ENCODE measurements around the gene HECTD4.
"Not testable (repeated sequence)": the region's sequence is repeated elsewhere in the genome, so short reads cannot be mapped to it uniquely, and the experiment has no call there.

The HECTD4 gene

DNA sequence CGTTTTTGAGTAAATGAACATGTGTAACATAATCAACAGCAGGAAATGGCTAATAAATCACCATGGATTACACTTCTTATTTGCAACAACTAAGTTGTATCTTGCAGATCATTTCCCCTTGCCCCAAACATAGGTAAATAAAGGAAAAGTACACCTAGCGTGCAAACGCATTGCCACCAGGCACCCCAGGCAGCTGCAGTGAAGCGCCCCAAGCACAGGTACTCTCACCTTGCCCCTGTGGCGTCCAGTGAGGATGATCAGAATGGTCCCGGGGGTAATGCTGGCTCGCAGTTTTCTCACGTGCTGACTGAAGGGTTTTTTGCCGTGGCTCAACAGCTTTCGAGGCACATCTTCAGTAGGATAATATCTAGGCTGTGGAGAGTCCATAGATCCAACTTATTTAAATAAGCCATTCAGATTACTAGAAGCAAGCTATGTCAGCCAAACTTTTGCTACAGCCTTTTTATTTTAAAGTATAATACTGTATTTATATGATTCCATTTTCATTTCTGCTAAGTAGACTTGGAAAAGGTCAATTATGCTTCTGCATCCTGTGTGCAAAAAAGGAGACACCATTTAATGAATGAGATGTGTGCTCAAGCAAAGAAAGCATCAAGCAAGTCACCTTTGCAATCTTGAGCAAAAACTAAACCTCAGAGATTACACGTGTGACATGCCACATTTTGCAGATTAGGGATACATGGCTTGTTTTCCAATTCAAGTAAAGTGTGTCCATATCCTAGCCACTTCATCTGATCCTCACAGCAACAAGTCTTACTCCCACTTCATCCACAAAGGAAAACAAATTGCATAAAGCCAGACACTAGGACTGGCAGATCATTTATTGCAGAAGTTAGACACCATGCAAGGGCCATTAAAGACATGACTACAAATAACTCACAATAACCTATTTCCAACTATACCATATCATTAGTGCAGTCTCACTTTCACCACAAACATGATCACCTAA is 24.6 kb upstream of the HECTD4 start:
- DNase-seq (ENCODE audit: low spot score), result no peak

DNA sequence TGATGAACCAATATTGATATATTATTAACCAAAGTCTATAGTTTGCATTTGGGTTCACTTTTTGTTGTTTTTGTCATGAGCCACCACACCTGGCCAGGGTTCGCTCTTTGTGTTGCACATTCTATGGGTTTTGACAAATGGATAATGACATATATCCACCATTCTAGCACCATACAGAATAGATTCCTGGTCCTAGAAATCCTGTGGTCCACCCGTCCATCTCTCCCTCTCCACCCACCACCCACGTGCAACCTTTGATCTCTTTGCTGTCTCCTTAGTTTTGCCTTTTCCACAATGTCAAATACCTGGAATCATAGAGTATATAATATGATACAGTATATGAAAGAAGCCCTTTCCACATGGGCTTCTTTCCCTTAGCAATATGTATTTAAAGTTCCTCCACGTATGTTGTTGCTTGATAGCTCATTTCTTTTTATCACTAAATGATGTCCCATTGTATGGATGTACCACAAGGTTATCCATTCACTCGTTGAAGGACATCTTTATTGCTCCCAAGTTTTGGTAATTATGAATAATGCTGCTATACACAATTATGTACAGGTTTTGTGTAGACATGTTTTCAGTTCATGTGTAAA is 19.8 kb upstream of the HECTD4 start:
- no peak for DNase-seq (ENCODE audit: low spot score)

DNA sequence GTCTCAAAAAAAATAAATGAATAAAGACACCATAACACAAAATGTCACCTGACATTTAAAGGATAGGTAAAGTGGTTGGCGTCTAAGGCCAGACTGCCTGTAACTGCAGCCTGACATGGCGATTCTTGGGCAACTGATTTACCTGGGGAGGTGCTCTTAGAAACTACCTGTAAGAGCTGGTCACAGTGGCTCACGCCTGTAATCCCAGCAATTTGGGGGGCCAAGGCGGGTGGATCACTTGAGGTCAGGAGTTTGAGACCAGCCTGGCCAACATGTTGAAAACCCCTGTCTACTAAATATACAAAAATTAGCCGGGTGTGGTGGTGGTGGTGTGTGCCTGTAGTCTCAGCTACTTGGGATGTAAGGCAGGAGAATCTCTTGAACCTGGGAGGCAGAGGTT is 18.8 kb upstream of the HECTD4 start:
- no peak for DNase-seq (ENCODE audit: low spot score)

DNA sequence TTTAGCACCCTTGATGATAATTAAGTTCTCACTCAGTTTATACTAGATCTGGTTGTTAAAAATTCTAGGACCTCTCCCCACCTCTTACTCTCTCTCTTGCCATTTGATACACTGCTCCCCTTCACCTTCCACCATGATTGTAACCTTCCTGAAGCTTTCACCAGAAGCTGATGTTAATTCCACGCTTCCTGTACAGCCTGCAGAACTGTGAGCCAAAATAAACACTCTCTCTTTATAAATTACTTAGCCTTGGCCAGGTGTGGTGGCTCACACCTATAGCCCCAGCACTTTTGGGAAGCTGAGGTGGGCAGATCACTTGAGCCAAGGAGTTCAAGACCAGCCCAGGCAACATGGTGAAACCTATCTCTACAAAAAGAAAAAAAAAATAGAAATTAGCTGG is 11.1 kb upstream of the HECTD4 start:
- no peak for DNase-seq (ENCODE audit: low spot score)

DNA sequence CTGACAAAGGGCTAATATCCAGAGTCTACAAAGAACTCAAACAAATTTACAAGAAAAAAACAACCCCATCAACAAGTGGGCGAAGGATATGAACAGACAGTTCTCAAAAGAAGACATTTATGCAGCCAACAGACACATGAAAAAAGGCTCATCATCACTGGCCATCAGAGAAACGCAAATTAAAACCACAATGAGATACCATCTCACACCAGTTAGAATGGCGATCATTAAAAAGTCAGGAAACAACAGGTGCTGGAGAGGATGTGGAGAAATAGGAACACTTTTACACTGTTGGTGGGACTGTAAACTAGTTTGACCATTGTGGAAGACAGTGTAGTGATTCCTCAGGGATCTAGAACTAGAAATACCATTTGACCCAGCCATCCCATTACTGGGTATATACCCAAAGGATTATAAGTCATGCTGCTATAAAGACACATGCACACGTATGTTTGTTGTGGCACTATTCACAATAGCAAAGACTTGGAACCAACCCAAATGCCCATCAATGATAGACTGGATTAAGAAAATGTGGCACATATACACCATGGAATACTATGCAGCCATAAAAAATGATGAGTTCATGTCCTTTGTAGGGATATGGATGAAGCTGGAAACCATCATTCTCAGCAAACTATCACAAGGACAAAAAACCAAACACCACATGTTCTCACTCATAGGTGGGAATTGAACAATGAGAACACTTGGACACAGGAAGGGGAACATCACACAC is 7.9 kb upstream of the HECTD4 start:
- DNase-seq (ENCODE audit: low spot score), result not testable (repeated sequence)

DNA sequence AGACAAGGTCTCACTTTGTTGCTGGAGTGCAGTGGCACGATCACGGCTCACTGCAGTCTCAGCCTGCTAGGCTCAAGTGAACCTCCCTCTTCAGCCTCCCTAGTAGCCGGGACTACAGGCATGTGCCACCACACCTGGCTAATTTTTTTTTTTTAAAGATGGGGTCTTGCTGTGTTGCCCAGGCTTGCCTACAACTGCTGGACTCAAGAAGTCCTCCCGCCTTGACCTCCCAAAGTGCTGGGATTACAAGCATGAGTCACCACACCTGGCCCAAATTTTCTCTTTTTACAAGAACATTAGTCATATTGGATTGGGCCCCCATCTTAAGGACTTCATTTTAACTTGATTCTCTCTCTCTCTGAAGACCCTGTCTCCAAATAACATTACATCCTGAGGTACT is 7.0 kb upstream of the HECTD4 start:
- DNase-seq (ENCODE audit: low spot score), result no peak

DNA sequence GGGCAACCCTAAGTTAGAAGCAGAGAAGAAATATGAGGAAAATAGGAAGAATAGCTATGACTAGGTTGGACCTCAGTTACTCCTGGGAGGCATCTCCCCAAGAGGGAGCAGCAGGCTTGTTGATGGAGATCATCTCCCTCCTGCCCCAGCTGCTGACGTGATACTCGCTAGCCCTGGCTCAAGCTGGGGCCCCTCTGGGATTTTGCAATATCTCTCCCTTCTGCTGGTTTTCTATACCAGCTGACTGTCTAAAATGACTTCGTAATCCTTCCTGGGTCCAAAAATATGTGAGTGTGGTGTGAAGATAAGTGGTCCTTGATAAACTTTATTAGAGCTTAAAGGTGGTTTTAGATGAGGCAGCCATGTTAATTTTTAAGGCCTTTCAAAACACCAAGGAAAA is 4.5 kb upstream of the HECTD4 start:
- DNase-seq (ENCODE audit: low spot score), result peak; percentile 22

DNA sequence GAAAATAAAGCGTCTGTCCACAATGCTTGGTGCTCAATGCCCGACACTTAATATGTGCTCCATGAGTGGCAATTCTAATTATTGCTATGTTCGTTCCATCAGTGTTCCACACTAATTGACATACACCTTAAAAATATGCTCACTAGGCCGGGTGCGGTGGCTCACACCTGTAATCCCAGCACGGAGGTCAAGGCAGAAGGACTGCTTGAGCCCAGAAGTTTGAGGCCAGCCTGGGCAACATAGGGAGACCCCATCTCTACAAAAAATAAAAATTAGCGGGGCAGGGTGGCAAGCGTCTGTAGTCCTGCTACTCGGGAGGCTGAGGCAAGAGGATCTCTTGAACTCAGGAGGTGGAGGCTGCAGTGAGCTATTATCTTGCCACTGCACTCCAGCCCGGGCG is 635 bp upstream of the HECTD4 start:
- DNase-seq (ENCODE audit: low spot score), result no peak

DNA sequence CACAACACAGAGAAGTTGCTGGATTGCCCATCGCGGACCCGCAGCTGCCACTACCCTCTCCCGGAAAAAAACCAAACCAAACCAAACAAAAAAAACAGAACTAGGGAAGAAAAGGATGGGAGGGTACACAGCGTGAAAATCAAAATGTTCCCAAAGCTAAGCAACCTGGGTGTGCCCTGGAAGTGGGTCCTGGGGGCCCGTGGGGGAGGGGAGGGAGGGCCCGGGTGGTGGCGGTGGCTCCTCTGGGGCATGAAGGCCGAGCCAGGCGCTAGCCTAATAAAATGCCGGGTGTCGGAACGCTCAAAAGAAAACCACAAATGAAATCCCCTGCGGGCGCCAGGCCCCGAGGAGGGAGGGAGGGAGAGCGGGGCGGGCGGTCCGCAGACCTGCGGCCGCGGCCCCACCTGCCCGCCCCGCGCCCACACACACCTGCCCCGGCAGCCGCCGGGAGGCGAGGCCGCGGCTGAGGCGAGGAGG is 787 bp downstream of the HECTD4 start:
- DNase-seq (ENCODE audit: low spot score), result peak; percentile 49

DNA sequence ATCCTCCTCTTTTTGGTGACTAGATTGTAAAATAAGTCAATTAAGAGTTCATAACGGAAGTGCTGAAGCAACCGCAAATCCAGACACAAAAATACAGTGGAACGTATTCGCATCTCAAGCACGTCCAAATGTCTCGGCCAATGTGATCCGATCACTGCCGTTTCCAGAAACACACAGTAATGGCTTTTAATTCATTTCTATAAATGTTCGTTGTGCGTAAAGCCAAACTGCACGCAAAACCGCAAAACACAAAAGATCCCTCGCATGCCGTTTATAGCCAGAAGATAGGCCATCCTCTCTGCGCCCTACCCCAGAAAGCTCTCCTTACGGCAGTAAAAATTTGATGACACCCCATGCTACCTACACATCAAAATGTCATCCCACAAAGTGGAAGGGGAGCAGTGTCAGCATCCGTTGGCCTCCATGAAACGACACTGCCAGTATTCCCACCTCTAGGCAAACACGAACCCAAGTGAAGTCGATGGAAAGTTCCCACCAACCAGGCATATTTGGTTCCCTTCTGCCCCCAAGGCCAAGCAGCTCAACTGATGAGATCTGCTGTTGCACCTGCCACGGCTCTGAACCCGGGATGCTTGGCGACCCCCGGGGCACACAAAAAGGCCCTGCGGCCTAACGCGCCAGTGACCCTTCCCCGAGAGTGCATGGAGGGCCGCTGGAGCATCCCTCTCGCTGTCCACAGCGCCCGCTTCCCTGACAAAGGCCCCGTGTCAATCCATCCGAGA is 1.4 kb downstream of the HECTD4 start:
- no peak for DNase-seq (ENCODE audit: low spot score)

DNA sequence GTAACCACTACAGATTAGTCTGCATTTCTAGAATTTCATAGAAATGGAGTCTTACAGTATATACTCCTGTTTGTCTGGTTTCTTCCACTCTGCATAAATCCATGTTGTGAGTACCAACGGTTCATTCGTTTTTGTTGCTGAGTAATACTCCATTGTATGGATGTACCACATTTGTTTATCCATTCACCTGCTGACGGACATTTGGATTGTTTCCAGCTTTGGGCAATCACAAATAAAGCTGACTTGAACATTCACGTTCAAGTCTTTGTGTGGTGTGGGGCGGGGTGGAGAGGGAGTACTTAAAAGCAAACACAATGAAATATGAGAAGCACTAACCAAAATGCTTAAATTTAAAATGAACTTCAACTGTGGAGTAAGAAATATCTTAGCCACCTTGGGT is 7.1 kb downstream of the HECTD4 start:
- DNase-seq (ENCODE audit: low spot score), result no peak

DNA sequence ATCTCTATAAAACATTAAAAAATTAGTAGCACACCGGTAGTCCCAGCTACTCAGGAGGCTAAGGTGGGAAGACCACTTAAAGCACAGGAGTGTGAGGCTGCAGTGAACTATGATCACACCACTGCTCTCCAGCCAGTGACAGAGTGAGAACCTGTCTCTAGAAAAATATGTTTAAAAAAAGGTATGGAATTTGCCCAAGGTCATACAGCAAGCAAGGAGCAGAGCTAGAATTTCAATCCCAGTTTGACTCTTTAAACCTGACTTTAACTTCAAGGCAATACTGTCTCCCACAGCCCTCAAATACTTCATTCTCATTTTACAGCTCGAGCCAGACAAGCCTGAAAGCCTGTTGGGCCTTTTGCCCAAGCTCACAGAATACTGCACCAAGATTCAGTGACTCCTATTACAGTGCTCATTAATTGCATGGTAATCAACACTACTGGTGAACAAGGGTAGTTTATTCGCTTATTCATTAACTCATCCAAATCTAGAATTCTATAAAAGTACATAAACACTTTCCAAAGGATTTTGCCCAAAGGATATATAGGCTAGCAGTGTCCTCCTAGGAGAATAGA is 8.0 kb downstream of the HECTD4 start:
- no peak for DNase-seq (ENCODE audit: low spot score)

DNA sequence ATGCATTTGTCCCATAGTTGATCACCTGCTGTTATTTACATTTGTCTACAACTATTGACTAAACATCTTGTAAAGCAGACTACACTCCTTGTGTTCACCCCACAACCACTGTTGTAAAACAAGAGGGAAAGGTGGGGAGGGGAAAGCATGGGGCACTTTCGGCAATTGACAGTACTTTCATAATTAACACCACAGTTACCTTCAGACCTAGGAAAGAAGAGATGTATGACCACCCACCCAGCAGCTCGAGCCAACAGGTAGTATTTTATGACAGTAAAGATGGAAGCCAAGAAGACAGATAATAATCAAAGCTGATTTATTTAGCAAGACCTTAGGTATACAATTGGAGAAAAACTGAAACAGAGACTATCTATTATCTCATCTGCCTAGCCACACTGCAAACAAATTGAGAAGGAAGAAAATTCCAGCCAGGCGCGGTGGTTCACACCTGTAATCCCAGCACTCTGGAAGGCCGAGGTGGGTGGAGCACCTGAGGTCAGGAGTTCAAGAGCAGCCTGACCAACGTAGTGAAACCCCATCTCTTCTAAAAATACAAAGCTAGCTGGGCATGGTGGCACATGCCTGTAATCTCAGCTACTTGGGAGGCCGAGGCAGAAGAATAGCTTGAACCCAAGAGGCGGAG is 11.2 kb downstream of the HECTD4 start:
- no peak for DNase-seq (ENCODE audit: low spot score)

DNA sequence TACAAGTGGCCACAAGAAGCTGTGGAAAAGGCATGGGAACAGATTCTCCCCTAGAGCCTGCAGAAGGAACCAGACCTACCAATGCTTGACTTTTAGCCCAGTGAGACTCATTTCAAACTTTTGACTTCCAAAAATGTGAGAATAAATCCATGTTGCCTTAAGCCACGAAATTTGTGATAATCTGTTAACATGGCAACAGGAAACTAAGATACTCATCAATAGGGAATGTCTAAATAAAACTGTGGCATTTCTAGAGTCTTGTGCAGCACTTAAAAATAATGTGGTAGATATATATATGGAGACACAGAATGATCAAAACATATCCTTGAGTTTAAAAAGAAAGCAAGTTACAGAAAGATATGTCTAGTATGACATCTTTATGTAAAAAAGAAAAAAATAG is 12.0 kb downstream of the HECTD4 start:
- DNase-seq (ENCODE audit: low spot score), result no peak

DNA sequence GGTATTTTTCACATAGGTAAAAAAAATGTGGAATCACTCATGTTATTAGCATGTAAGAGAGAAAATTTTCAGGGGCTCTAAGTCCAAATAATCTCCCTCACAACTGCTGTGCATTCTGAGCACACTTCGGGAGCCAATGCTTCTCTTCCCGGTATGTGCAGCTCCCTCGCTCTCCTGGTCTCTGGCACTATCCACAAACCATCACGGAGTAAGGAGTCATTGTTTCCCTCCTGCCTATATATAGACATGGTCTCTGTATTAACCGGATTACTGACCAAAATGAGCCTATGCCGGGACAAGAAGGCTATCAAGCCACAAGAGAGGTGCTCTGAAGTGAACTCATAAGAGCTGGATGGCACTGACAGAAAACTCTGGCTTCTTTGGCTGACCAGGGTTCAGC is 13.4 kb downstream of the HECTD4 start:
- DNase-seq (ENCODE audit: low spot score), result no peak

DNA sequence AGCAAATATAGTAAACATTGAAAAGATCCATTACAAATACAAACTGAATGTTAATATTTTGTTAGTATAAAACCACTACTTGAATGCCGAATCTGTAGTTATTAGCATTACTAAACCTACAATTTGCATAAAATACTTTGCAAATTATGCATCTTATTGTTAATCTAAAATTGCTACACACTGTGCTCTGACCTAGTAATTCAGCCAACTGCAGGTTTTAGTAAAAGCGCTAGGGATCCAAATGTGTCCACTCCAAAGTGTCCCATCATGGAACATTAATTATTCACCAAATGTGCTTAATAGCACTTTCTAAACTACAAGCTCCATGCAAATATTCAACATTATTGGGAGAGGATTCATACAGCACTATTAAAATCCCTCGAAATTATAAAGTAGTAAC is 14.3 kb downstream of the HECTD4 start:
- DNase-seq (ENCODE audit: low spot score), result no peak

DNA sequence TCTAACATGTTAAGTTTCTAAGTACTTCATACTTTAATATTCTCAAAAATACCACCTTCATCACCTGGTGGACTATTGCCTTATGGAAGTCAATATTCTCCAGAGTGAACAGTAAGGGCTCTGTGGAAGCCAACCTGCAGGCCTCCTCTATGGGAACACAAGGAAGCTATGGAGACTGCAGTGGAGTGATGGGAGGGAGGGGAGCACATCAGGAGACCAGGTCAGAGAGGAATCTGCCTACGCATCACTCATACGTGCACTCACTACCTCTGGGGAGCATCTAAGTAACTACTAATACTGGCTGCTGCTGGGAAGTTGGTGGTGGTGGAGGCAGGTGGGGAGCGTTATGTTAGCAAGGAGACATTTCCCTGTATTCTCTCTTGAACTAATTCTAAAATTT is 19.9 kb downstream of the HECTD4 start:
- no peak for DNase-seq (ENCODE audit: low spot score)

DNA sequence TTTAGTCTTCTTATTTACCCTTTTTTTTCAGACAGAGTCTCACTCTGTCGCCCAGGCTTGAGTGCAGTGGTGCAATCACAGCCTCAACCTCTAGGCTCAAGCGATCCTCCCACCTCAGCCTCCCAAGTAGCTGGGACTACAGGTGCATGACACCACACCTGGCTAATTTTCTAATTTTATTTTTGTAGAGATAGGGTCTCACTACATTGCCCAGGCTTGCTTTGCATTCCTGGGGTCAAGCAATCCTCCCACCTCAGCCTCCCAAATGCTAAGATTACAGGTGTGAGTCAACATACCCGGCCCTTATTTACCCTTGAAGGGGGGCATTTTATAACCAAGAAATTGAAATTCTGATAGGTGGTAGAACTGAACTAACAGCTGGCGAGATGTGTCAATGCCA is 21.0 kb downstream of the HECTD4 start:
- no peak for DNase-seq (ENCODE audit: low spot score)

DNA sequence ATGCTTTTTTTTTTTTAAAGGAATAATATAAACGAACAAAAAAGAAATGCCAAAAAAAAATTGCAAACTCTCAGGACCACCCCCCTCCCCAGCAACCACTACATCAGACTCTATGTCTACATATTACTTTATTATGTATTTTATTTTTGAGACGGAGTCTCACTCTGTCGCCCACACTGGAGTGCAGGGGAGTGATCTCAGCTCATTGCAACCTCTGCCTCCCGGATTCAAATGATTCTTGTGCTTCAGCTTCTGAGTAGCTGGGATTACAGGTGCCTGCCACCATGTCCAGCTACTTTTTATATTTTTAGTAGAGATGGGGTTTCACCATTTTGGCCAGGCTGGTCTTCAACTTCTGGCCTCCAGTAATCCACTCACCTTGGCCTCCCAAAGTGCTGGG is 22.9 kb downstream of the HECTD4 start:
- DNase-seq (ENCODE audit: low spot score), result no peak

DNA sequence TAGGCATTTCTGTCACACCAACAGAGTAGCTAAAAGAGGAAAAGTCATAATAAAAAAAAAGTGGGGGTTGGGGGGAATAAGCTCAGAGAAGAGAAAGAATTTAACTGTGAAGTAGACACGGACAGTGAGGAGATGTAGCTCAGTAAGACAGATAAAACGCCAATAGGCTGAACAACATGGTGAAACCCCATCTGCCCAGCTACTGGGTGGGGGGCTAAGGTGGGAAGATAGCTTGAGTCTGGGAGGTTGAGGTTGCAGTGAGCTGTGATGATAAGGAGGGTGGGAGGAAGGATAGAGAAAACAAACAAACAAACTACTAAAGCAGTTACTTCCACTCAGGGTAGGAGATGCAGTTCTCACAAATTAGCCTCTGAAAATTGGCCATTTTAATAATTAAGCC is 25.0 kb downstream of the HECTD4 start:
- no peak for DNase-seq (ENCODE audit: low spot score)

DNA sequence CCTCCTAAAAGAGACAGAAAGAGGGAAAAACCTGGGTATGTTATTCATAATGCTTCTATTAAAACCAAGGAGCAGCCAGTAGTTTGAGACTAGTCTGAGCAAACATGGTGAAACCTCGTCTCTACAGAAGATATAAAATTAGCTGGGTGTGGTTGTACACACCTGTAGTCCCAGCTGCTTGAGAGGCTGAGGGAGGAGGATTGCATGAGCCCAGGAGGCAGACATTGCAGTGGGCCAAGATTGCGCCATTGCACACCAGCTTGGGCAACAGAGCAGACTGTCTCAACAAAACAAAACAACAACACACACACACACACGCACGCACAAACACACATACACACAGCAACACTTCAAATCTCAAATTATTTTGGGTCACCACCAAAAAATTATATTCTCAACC is 27.8 kb downstream of the HECTD4 start:
- no peak for DNase-seq (ENCODE audit: low spot score)

Data from GM03348 (cell line).